HL-60 (cell line): ENCODE measurements around the gene KCTD5.

Experiments
- CTCF ChIP-seq: IDR thresholded peaks from one replicate; pipeline ENCODE4 v1.5.1; 2011; ENCODE audit warnings: low read length, control low read depth, inconsistent platforms; ENCODE audit not compliant: insufficient read depth
- GABPA ChIP-seq: IDR thresholded peaks from 2 replicates; pipeline ENCODE4 v1.6.1; 2012; ENCODE audit warnings: low read depth
- POLR2AphosphoS5 ChIP-seq: IDR thresholded peaks from 2 replicates; pipeline ENCODE4 v1.6.1; 2012; ENCODE audit warnings: low read depth

GRCh38 chr16:2664574-2664982 is 17.7 kb upstream of the KCTD5 start:
- TF ChIP-seq CTCF = no peak
- no peak for TF ChIP-seq POLR2AphosphoS5
- no peak for TF ChIP-seq GABPA
